DOHH2 (cell line): ENCODE measurements around the gene TGM2.

Experiments used
- CTCF ChIP-seq: fragments of 200-600 bp; sonication (generic); IDR thresholded peaks from one replicate; pipeline ENCODE4 v1.5.1; 2014; ENCODE audit warnings: antibody characterized with exemption, mild to moderate bottlenecking, low read depth, low read length; ENCODE audit not compliant: poor library complexity, severe bottlenecking
- EZH2phosphoT487 ChIP-seq: fragments of 200-600 bp; sonication (generic); IDR thresholded peaks from 2 replicates; pipeline ENCODE4 v1.6.1; 2017; ENCODE audit warnings: borderline replicate concordance, mild to moderate bottlenecking, antibody characterized with exemption, low read length, moderate library complexity, mixed read lengths

DNA sequence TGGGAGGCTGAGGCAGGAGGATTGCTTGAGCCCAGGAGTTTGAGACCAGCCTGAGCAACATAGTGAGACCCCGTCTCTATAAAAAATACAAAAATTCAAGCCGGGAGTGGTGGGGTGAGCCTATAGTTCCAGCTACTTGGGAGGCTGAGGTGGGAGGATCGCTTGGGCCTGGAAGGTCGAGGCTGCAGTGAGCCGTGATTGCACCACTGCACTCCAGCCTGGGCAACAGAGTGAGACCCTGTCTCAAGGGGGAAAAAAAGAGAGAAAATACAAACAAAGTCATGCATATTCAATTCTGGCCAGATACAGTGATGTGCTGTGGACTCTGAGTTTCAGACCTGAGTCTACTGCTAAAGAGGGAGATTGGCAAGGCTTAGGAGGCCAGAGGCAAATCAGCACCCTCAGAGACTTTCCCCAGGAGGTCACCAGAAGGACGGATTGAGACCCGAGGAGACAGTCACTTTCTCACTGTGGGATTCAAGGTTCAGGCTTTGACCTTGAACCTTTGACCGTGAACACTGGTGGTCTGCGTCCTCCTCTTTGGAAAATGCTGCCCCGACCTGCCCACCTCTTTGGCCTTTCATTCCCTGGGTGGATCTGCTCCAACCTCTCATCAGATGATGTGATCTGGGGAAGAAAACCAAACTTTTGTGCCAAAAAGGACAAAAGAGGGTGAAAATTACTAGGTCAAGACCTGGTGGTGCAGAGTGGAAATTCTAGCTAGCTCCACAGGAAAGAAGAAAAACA, 31.2 kb downstream of the TGM2 start:
- TF ChIP-seq CTCF = no peak
- no peak for TF ChIP-seq EZH2phosphoT487
